ENCODE results near the gene CREB3L4. TPM values are rescaled to one million over a fixed set of nuclear protein-coding genes. Genes with fewer than 3 reads are reported as not detected.

CREB3L4 gene
- total and polyA plus RNA-seq, 5 experiments from 2014 or later: 4.3 to 13.2 (median 6.0) TPM

- H3K9me3 Mint-ChIP-seq: peaks cover 0 to 2% (median 0%) of the 10 kb centered on the region in 9 donors
- peak in 1 of 10 donors; percentile 42 for DNase-seq
- H3K27me3 Mint-ChIP-seq: no peaks in the 10 kb centered on the region
Observed at GRCh38 chr1:153962088-153963029, 5.3 kb upstream of the CREB3L4 start.

GRCh38 chr1:153963030-153963849 lies 4.5 kb upstream of the CREB3L4 start, which contains the start of gene SLC39A1:
TSS of gene SLC39A1 (minus strand) at chr1:153963537. CDS start at chr1:153962715, 822 bp downstream.
- POLR2A ChIA-PET: interaction anchor here (0.6 to 13.8 kb wide), 11 partner anchors 10 to 1361 kb away, joined by 3 to 315 read pairs (median 5); partner anchors contain the start of genes CHTOP, DENND4B, JTB and RPS27
- Mint-ChIP-seq H3K36me3 (no peaks in the 10 kb centered on the region), H3K4me3 (peak within 1 kb of the TSS; percentile 86 to 100 (median 94)), H3K27me3 (no peaks in the 10 kb centered on the region), H3K27ac (peak within 1 kb of the TSS; percentile 95 to 100 (median 97)), H3K9me3 (peaks cover 0 to 2% (median 0%) of the 10 kb centered on the region in 9 donors), H3K4me1 (peaks cover 34 to 76% (median 66%) of the 10 kb centered on the region in 4 donors)
- ATAC-seq: peak; percentile 40 to 48
- peak; percentile 86 to 96 (median 88) for DNase-seq

More at GRCh38 chr1:153962088-153963029, 5.3 kb upstream of the CREB3L4 start:
- H3K36me3 Mint-ChIP-seq: no peaks in the 10 kb centered on the region
- POLR2A ChIA-PET: interaction anchor here (0.6 to 13.8 kb wide), 9 partner anchors 9 to 1362 kb away, joined by 3 to 315 read pairs (median 16); partner anchors contain the start of genes CHTOP, DENND4B, GATAD2B and JTB
- H3K27ac Mint-ChIP-seq: peak overlapping the region; percentile 95 to 100 (median 97)
- no peak for ATAC-seq
- H3K4me3 Mint-ChIP-seq: peak overlapping the region; percentile 86 to 100 (median 94)
- H3K4me1 Mint-ChIP-seq: peaks cover 32 to 72% (median 60%) of the 10 kb centered on the region in 4 donors

GRCh38 chr1:153963850-153964331 lies 3.8 kb upstream of the CREB3L4 start:
- H3K27ac Mint-ChIP-seq: peak overlapping the region; percentile 95 to 100 (median 97)
- DNase-seq: no peak
- H3K9me3 Mint-ChIP-seq: peaks cover 0 to 2% (median 0%) of the 10 kb centered on the region in 9 donors
- H3K4me1 Mint-ChIP-seq: peaks cover 33 to 76% (median 67%) of the 10 kb centered on the region in 4 donors
- POLR2A ChIA-PET: interaction anchor here (0.6 to 13.8 kb wide), 8 partner anchors 9 to 195 kb away, joined by 3 to 315 read pairs (median 14); partner anchors contain the start of genes DENND4B, JTB, RAB13 and RPS27
- peak in 1 of 2 donors; percentile 4 for ATAC-seq
- H3K4me3 Mint-ChIP-seq: peak overlapping the region; percentile 86 to 100 (median 94)
- H3K27me3 Mint-ChIP-seq: no peaks in the 10 kb centered on the region
- no peaks in the 10 kb centered on the region for H3K36me3 Mint-ChIP-seq

- POLR2A ChIA-PET: interaction anchor here (0.6 to 13.8 kb wide), 15 partner anchors 9 to 976 kb away, joined by 3 to 315 read pairs (median 5); partner anchors contain the start of genes CHTOP, CRTC2, DENND4B and GATAD2B
- Mint-ChIP-seq H3K36me3 (no peaks in the 10 kb centered on the region), H3K4me3 (peak overlapping the region; percentile 87 to 97 (median 94)), H3K27me3 (no peaks in the 10 kb centered on the region), H3K9me3 (peaks cover 0 to 2% (median 0%) of the 10 kb centered on the region in 9 donors), H3K27ac (peak overlapping the region; percentile 92 to 99 (median 95)), H3K4me1 (peaks cover 25 to 62% (median 59%) of the 10 kb centered on the region in 4 donors)
- DNase-seq (no peak), ATAC-seq (no peak)
Observed at GRCh38 chr1:153968000-153968363, 280 bp downstream of the CREB3L4 start.

GRCh38 chr1:153968408-153968807 lies 706 bp downstream of the CREB3L4 start:
- no peak for DNase-seq
- no peak for ATAC-seq
- Mint-ChIP-seq H3K27me3 (no peaks in the 10 kb centered on the region), H3K36me3 (peaks cover 0 to 2% (median 0%) of the 10 kb centered on the region in 3 donors), H3K27ac (peak overlapping the region in 9 of 10 donors; percentile 87 to 99 (median 95)), H3K4me3 (peak overlapping the region in 8 of 10 donors; percentile 87 to 97 (median 92)), H3K9me3 (peaks cover 0 to 2% (median 0%) of the 10 kb centered on the region in 9 donors), H3K4me1 (peaks cover 24 to 60% (median 56%) of the 10 kb centered on the region in 4 donors)
- POLR2A ChIA-PET: interaction anchor here (1.0 to 13.8 kb wide), 9 partner anchors 9 to 334 kb away, joined by 5 to 315 read pairs (median 46); partner anchors contain the start of genes CHTOP, CRTC2, DENND4B and GATAD2B

- H3K4me3 Mint-ChIP-seq: peak overlapping the region in 6 of 10 donors; percentile 1 to 96 (median 75)
- H3K9me3 Mint-ChIP-seq: no peaks in the 10 kb centered on the region
- DNase-seq (no peak), ATAC-seq (no peak)
- H3K27ac Mint-ChIP-seq: peak overlapping the region in 8 of 10 donors; percentile 81 to 98 (median 93)
- peaks cover 20 to 55% (median 50%) of the 10 kb centered on the region in 4 donors for H3K4me1 Mint-ChIP-seq
- POLR2A ChIA-PET: interaction anchor here (1.8 to 13.8 kb wide), 6 partner anchors 8 to 166 kb away, joined by 5 to 315 read pairs (median 85); partner anchors contain the start of genes CRTC2, DENND4B, GATAD2B and JTB
- H3K27me3 Mint-ChIP-seq: no peaks in the 10 kb centered on the region
- H3K36me3 Mint-ChIP-seq: peaks cover 0 to 8% (median 0%) of the 10 kb centered on the region in 3 donors
Observed at GRCh38 chr1:153968972-153969371, 1.3 kb downstream of the CREB3L4 start.

GRCh38 chr1:153970346-153970745 lies 2.6 kb downstream of the CREB3L4 start:
- Mint-ChIP-seq H3K27ac (peak overlapping the region in 8 of 10 donors; percentile 5 to 76 (median 40)), H3K4me1 (peaks cover 17 to 54% (median 48%) of the 10 kb centered on the region in 4 donors)

GRCh38 chr1:153973071-153973470 lies 5.4 kb downstream of the CREB3L4 start:
- peaks cover 0 to 34% (median 0%) of the 10 kb centered on the region in 3 donors for H3K36me3 Mint-ChIP-seq
- POLR2A ChIA-PET: interaction anchor here (0.7 to 2.8 kb wide), 4 partner anchors 10 to 171 kb away, joined by 3 to 16 read pairs (median 3); partner anchors contain the start of gene SLC39A1
- peaks cover 12 to 51% (median 48%) of the 10 kb centered on the region in 4 donors for H3K4me1 Mint-ChIP-seq
- no peaks in the 10 kb centered on the region for H3K9me3 Mint-ChIP-seq
- ATAC-seq: no peak
- H3K27me3 Mint-ChIP-seq: no peaks in the 10 kb centered on the region
- DNase-seq: no peak
- H3K27ac Mint-ChIP-seq: peak overlapping the region in 6 of 10 donors; percentile 56 to 81 (median 64)
- H3K4me3 Mint-ChIP-seq: no peak overlapping the region

More at GRCh38 chr1:153970346-153970745, 2.6 kb downstream of the CREB3L4 start:
- Mint-ChIP-seq H3K36me3 (peaks cover 0 to 21% (median 0%) of the 10 kb centered on the region in 3 donors), H3K27me3 (no peaks in the 10 kb centered on the region), H3K9me3 (no peaks in the 10 kb centered on the region), H3K4me3 (no peak overlapping the region)
- no peak for DNase-seq
- POLR2A ChIA-PET: interaction anchor here (0.6 to 1.5 kb wide), 3 partner anchors 9 to 25 kb away, joined by 3 to 8 read pairs (median 4); no protein-coding TSS in a partner anchor
- ATAC-seq: no peak

GRCh38 chr1:153973525-153973924 lies 5.8 kb downstream of the CREB3L4 start:
- peak overlapping the region in 7 of 10 donors; percentile 12 to 81 (median 56) for H3K27ac Mint-ChIP-seq
- H3K36me3 Mint-ChIP-seq: peaks cover 0 to 34% (median 0%) of the 10 kb centered on the region in 3 donors
- DNase-seq: no peak
- POLR2A ChIA-PET: interaction anchor here (0.7 to 2.8 kb wide), 3 partner anchors 10 to 26 kb away, joined by 3 to 16 read pairs (median 3); partner anchors contain the start of gene SLC39A1
- H3K4me3 Mint-ChIP-seq: peak overlapping the region in 1 of 10 donors; percentile 3
- H3K27me3 Mint-ChIP-seq: no peaks in the 10 kb centered on the region
- H3K9me3 Mint-ChIP-seq: no peaks in the 10 kb centered on the region
- ATAC-seq: no peak
- peaks cover 14 to 54% (median 48%) of the 10 kb centered on the region in 4 donors for H3K4me1 Mint-ChIP-seq

GRCh38 chr1:153976819-153977249 lies 9.1 kb downstream of the CREB3L4 start:
- no peak for DNase-seq
- POLR2A ChIA-PET: interaction anchor here (0.5 to 5.6 kb wide), 18 partner anchors 10 to 739 kb away, joined by 3 to 143 read pairs (median 6); partner anchors contain the start of genes CHTOP, CREB3L4, CRTC2 and DENND4B
- Mint-ChIP-seq H3K4me1 (peaks cover 11 to 44% (median 41%) of the 10 kb centered on the region in 4 donors), H3K4me3 (peak overlapping the region; percentile 91 to 99 (median 96)), H3K27me3 (no peaks in the 10 kb centered on the region), H3K36me3 (peaks cover 0 to 34% (median 0%) of the 10 kb centered on the region in 3 donors), H3K9me3 (no peaks in the 10 kb centered on the region), H3K27ac (peak overlapping the region; percentile 87 to 99 (median 96))
- ATAC-seq: no peak
